ENCODE measurements around the gene CHD9NB. TPM values are rescaled to one million over a fixed set of nuclear protein-coding genes. Genes with fewer than 3 reads are reported as not detected.
A peak's percentile ranks its signal among the peaks of the same experiment; 100 is the strongest.

The CHD9NB gene
- total RNA-seq, 2 experiments from 2014 or later = 0.15 to 0.27 TPM

GRCh38 chr16:53031323-53031942, 21.3 kb downstream of the CHD9NB start:
- no peak for DNase-seq
- Mint-ChIP-seq H3K27ac (no peak overlapping the region), H3K4me1 (peaks cover 2% of the 10 kb centered on the region), H3K36me3 (ENCODE audit: low read depth) (no peaks in the 10 kb centered on the region), H3K9me3 (no peaks in the 10 kb centered on the region), H3K4me3 (no peak overlapping the region), H3K27me3 (peaks cover 10% of the 10 kb centered on the region)
- CTCF ChIA-PET = no interaction called here
- POLR2A ChIA-PET = no interaction called here

- peaks cover 2% of the 10 kb centered on the region for H3K4me1 Mint-ChIP-seq
- no peaks in the 10 kb centered on the region for H3K36me3 Mint-ChIP-seq (ENCODE audit: low read depth)
- H3K27ac Mint-ChIP-seq = no peak overlapping the region
- ChIA-PET CTCF (no interaction called here), POLR2A (no interaction called here)
- H3K9me3 Mint-ChIP-seq = no peaks in the 10 kb centered on the region
- H3K4me3 Mint-ChIP-seq = no peak overlapping the region
- H3K27me3 Mint-ChIP-seq = peaks cover 10% of the 10 kb centered on the region
- DNase-seq = no peak
Observed at GRCh38 chr16:53029971-53030370, 22.7 kb downstream of the CHD9NB start.

DNA sequence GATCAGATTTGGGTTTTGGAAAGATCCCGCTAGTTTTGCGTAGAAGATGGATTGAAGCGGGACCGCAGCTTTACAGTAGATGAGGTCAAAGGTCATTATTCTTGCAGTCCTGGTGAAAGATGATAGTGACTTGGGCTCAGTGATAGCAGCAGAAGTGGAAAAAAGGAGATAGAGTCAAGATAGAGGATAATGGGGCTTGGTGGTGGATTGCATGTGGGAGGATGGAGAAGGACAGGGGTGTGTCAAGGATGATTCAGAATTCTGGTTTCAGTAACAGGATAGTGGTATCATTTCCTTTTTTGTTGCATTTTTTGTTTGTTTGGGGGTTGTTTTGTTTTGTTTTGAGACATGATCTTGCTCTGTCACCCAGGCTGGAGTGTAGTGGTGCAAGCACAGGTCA, 28.7 kb downstream of the CHD9NB start:
- no peaks in the 10 kb centered on the region for H3K27me3 Mint-ChIP-seq
- H3K9me3 Mint-ChIP-seq = no peaks in the 10 kb centered on the region
- peaks cover under 1% of the 10 kb centered on the region for H3K4me1 Mint-ChIP-seq
- no peaks in the 10 kb centered on the region for H3K36me3 Mint-ChIP-seq (ENCODE audit: low read depth)
- ChIA-PET CTCF (interaction anchor here (0.6 kb wide), 1 partner anchor 1426 kb away, joined by 3 read pairs; no protein-coding TSS in a partner anchor), POLR2A (no interaction called here)
- DNase-seq = no peak
- H3K27ac Mint-ChIP-seq = no peak overlapping the region
- H3K4me3 Mint-ChIP-seq = no peak overlapping the region

DNA sequence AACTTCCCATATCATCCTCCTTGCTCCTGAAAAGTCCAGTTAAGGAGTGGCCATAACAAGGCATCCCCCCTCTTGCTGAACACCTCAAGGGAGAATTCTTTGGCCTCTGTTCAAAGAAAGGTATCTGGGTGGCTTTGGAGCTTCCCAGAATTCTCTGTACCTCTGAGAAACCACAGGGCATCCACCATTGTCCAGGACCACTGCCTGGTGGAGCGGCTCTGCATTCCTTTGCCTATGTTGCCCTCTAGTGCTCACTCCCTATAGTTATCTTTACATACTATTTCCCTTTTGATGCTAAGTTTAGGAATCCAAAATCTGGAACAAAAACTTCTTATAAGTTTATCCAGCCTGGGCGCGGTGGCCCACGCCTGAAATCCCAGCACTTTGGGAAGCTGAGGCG, 30.3 kb downstream of the CHD9NB start:
- H3K4me1 Mint-ChIP-seq = no peaks in the 10 kb centered on the region

GRCh38 chr16:53018834-53019416, 33.8 kb downstream of the CHD9NB start:
- no peaks in the 10 kb centered on the region for H3K9me3 Mint-ChIP-seq
- no peaks in the 10 kb centered on the region for H3K36me3 Mint-ChIP-seq (ENCODE audit: low read depth)
- peaks cover 5% of the 10 kb centered on the region for H3K27me3 Mint-ChIP-seq
- H3K4me1 Mint-ChIP-seq = no peaks in the 10 kb centered on the region
- H3K27ac Mint-ChIP-seq = no peak overlapping the region
- no peak for DNase-seq
- CTCF ChIA-PET = no interaction called here
- H3K4me3 Mint-ChIP-seq = no peak overlapping the region
- POLR2A ChIA-PET = no interaction called here

More for the DNA sequence above, 30.3 kb downstream of the CHD9NB start:
- no peaks in the 10 kb centered on the region for H3K36me3 Mint-ChIP-seq (ENCODE audit: low read depth)
- ChIA-PET POLR2A (no interaction called here), CTCF (no interaction called here)
- no peak overlapping the region for H3K27ac Mint-ChIP-seq
- DNase-seq = peak; percentile 7
- no peaks in the 10 kb centered on the region for H3K9me3 Mint-ChIP-seq
- no peak overlapping the region for H3K4me3 Mint-ChIP-seq
- no peaks in the 10 kb centered on the region for H3K27me3 Mint-ChIP-seq

GRCh38 chr16:53014287-53014686, 38.4 kb downstream of the CHD9NB start:
- Mint-ChIP-seq H3K4me3 (no peak overlapping the region), H3K27me3 (peaks cover 14% of the 10 kb centered on the region)

GRCh38 chr16:53007095-53007494, 45.6 kb downstream of the CHD9NB start:
- Mint-ChIP-seq H3K4me3 (no peak overlapping the region), H3K9me3 (no peaks in the 10 kb centered on the region), H3K27me3 (peaks cover 21% of the 10 kb centered on the region), H3K36me3 (ENCODE audit: low read depth) (no peaks in the 10 kb centered on the region), H3K4me1 (no peaks in the 10 kb centered on the region), H3K27ac (no peak overlapping the region)
- POLR2A ChIA-PET = no interaction called here
- DNase-seq = no peak
- CTCF ChIA-PET = no interaction called here

More at GRCh38 chr16:53014287-53014686, 38.4 kb downstream of the CHD9NB start:
- ChIA-PET POLR2A (no interaction called here), CTCF (no interaction called here)
- DNase-seq = no peak
- Mint-ChIP-seq H3K27ac (no peak overlapping the region), H3K4me1 (no peaks in the 10 kb centered on the region), H3K9me3 (no peaks in the 10 kb centered on the region), H3K36me3 (ENCODE audit: low read depth) (no peaks in the 10 kb centered on the region)

GRCh38 chr16:52997922-52998321, 54.8 kb downstream of the CHD9NB start:
- Mint-ChIP-seq H3K36me3 (ENCODE audit: low read depth) (no peaks in the 10 kb centered on the region), H3K4me1 (no peaks in the 10 kb centered on the region), H3K27ac (no peak overlapping the region), H3K27me3 (peaks cover 2% of the 10 kb centered on the region), H3K9me3 (no peaks in the 10 kb centered on the region), H3K4me3 (no peak overlapping the region)
- CTCF ChIA-PET = no interaction called here
- no peak for DNase-seq
- POLR2A ChIA-PET = no interaction called here

DNA sequence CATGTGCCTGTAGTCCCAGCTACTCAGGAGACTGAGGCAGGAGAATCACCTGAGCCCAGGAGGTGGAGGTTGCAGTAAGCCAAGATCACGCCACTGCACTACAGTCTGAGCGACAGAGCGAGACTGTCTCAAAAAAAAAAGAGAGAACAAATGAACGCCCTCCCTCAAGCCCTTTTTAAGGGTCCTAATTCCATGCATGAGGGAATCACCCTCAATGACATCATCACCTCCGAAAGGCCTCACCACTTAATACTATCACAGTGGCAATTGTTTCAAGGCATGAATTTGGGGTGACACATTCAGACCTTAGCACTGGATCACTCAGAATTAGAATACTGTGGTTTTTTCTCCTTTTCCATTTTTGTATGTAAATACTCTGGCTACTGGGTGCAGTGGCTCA, 57.8 kb downstream of the CHD9NB start:
- H3K4me3 Mint-ChIP-seq = no peak overlapping the region

DNA sequence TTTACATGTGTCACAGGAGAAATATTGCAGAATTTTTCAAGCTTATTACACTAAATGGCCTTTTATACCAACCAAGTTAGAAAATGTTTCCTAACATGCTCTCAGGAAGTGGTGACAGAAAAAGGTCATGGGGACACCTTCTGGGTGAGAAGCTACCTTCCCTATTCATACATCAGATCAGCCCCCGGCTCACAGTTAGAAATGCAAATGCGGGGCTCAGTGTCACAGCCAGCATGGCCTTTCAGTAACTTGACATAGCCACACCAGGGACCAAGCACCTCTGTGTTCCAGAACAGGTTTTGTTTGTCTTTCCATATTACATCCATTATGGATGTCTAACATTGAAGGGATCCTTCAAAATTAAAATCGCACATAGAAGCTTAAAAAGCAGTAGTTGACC, 59.5 kb downstream of the CHD9NB start:
- Mint-ChIP-seq H3K27ac (no peak overlapping the region), H3K36me3 (ENCODE audit: low read depth) (no peaks in the 10 kb centered on the region), H3K27me3 (peaks cover 2% of the 10 kb centered on the region), H3K4me1 (no peaks in the 10 kb centered on the region), H3K4me3 (no peak overlapping the region), H3K9me3 (no peaks in the 10 kb centered on the region)
- CTCF ChIA-PET = no interaction called here
- no peak for DNase-seq
- POLR2A ChIA-PET = no interaction called here

More for the DNA sequence above, 57.8 kb downstream of the CHD9NB start:
- ChIA-PET POLR2A (no interaction called here), CTCF (no interaction called here)
- Mint-ChIP-seq H3K9me3 (no peaks in the 10 kb centered on the region), H3K4me1 (no peaks in the 10 kb centered on the region), H3K27ac (no peak overlapping the region), H3K27me3 (peaks cover 2% of the 10 kb centered on the region), H3K36me3 (ENCODE audit: low read depth) (no peaks in the 10 kb centered on the region)
- DNase-seq = no peak

GRCh38 chr16:52991572-52991971, 61.1 kb downstream of the CHD9NB start:
- H3K36me3 Mint-ChIP-seq (ENCODE audit: low read depth) = no peaks in the 10 kb centered on the region
- H3K4me1 Mint-ChIP-seq = no peaks in the 10 kb centered on the region
- peaks cover 2% of the 10 kb centered on the region for H3K27me3 Mint-ChIP-seq
- CTCF ChIA-PET = no interaction called here
- no peak overlapping the region for H3K27ac Mint-ChIP-seq
- H3K4me3 Mint-ChIP-seq = no peak overlapping the region
- POLR2A ChIA-PET = no interaction called here
- no peaks in the 10 kb centered on the region for H3K9me3 Mint-ChIP-seq
- DNase-seq = no peak

Other genes with a start within 250 kb of the CHD9NB start
- 10 to 100 TPM; 20.5 to 23.9 TPM for gene CHD9, start 2.1 kb upstream of the CHD9NB start, total RNA-seq

All from activated CD4-positive, alpha-beta T cell treated with anti-CD3 and anti-CD28 coated beads, Interleukin-2, amount 10 ng/mL, durations not matched to agents 7 days and 5 days (primary cell).